PC-9 (cell line): Measurements from ENCODE around the gene BRK1. TPM values are rescaled to one million over a fixed set of nuclear protein-coding genes. Genes with fewer than 3 reads are reported as not detected.

ENCODE experiments used
- BruUV-seq: library from RNA; stranded (reverse); fragments of 400-500 nt; replicated peaks from 2 replicates; lab custom pipeline; 2021; lab: Mats Ljungman, UMichigan
- CTCF ChIA-PET: fragments of 300-600 bp; sonication (Branson Sonifier 250); formaldehyde crosslinking; loops from one replicate; lab custom pipeline; 2022; ENCODE audit warnings: antibody characterized with exemption; lab: Charles Lee
- POLR2A ChIA-PET: fragments of 300-600 bp; sonication (Branson Sonifier 250); formaldehyde crosslinking; loops from one replicate; lab custom pipeline; 2022; ENCODE audit warnings: antibody characterized with exemption; ENCODE audit not compliant: unreplicated experiment; lab: Charles Lee
- DNase-seq, 2 experiments: peaks; one replicate each; pipeline versions ENCODE4 v3.0.0 to v3.0.0-alpha.2; 2015 to 2022; ENCODE audit warnings: mixed read lengths in 1 of 2
- H2AFZ ChIP-seq: fragments of 200-600 bp; sonication (generic); 2 replicates; pipeline ENCODE4 v1.8.1; 2017; ENCODE audit warnings: antibody characterized with exemption
- H3F3A ChIP-seq: fragments of 200-600 bp; sonication (generic); 2 replicates; pipeline ENCODE4 v1.8.1; 2017; ENCODE audit warnings: antibody characterized with exemption, mild to moderate bottlenecking, low read depth; ENCODE audit not compliant: insufficient read depth
- H3K27ac ChIP-seq: fragments of 200-600 bp; sonication (generic); 2 replicates; pipeline ENCODE4 v1.6.1; 2016; ENCODE audit warnings: mixed run types
- H3K27me3 ChIP-seq: fragments of 200-600 bp; sonication (generic); 2 replicates; pipeline ENCODE4 v1.6.1; 2016; ENCODE audit warnings: low read depth, mixed run types; ENCODE audit not compliant: insufficient read depth
- H3K36me3 ChIP-seq: fragments of 200-600 bp; sonication (generic); 2 replicates; pipeline ENCODE4 v1.6.1; 2016; ENCODE audit warnings: low read depth, mixed run types
- H3K4me1 ChIP-seq: fragments of 200-600 bp; sonication (generic); replicated peaks from 2 replicates; pipeline ENCODE4 v1.6.1; 2016; ENCODE audit warnings: mixed run types; ENCODE audit not compliant: insufficient read depth
- H3K4me2 ChIP-seq: fragments of 200-600 bp; sonication (generic); 2 replicates; pipeline ENCODE4 v1.6.1; 2017; ENCODE audit warnings: mixed run types
- H3K4me3 ChIP-seq: fragments of 200-600 bp; sonication (generic); 2 replicates; pipeline ENCODE4 v1.6.1; 2016; ENCODE audit warnings: mixed run types
- H3K79me2 ChIP-seq: fragments of 200-600 bp; sonication (generic); 2 replicates; pipeline ENCODE4 v1.6.1; 2017; ENCODE audit warnings: low read depth, mixed run types
- H3K9me2 ChIP-seq: fragments of 200-600 bp; sonication (generic); 2 replicates; pipeline ENCODE4 v1.8.1; 2017; ENCODE audit warnings: mild to moderate bottlenecking; ENCODE audit not compliant: insufficient read depth
- H3K9me3 ChIP-seq: fragments of 200-600 bp; sonication (generic); 2 replicates; pipeline ENCODE4 v1.8.1; 2016; ENCODE audit warnings: low read depth; ENCODE audit not compliant: insufficient read depth
- H4K20me1 ChIP-seq: fragments of 200-600 bp; sonication (generic); 2 replicates; pipeline ENCODE4 v1.8.1; 2017; ENCODE audit not compliant: insufficient read depth
- EZH2 ChIP-seq: fragments of 200-600 bp; sonication (generic); IDR thresholded peaks from 2 replicates; pipeline ENCODE4 v1.8.0; 2017; ENCODE audit warnings: antibody characterized with exemption, low read depth
- intact Hi-C: fragments of 100-400 bp; cut with micrococcal nuclease; formaldehyde crosslinking; loops from one replicate; pipeline ENCODE4 v1.10.0; 2022; ENCODE audit not compliant: unreplicated experiment
- total RNA-seq: library from RNA; stranded (reverse); gene quantifications from 2 replicates; pipeline ENCODE4 v1.2.3, GENCODE V29; 2021
- TF ChIP-seq, protein P1 (sequence below): fragments of 200-600 bp; sonication (generic); conservative IDR thresholded peaks from 2 replicates; pipeline ENCODE4 v1.6.1; 2017; ENCODE audit warnings: mixed run types, antibody characterized with exemption, mild to moderate bottlenecking, moderate library complexity

BRK1 gene
- total RNA-seq, 1 experiment from 2014 or later = 109 TPM

DNA sequence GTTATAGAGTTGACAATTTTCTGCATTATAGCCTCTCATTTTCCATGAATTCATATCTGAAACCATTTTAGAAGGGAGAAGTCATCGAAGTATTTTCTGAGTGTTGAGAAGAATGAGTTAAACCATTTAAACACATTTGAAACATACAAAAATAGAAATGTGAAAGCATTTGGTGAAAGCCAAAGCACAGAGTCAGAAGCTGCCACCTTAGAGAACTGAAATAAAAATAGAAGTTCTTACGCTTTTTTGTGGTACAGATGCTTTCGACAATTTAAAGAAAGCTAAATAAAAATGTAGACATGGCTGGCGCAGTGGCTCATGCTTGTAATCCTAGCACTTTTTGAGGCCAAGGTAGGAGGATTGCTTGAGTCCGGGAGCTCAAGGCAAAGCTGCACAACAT, 16.4 kb upstream of the BRK1 start:
- intact Hi-C loops = no loop called here
- H3K36me3 ChIP-seq = 0 out of 2 replicates have a peak, but pooled peaks cover 5% of the 10 kb centered on the region
- H3K27me3 ChIP-seq = no peaks in the 10 kb centered on the region
- H3F3A ChIP-seq = no peaks in the 10 kb centered on the region
- POLR2A ChIA-PET = no interaction called here
- no peak overlapping the region for H2AFZ ChIP-seq
- CTCF ChIA-PET = no interaction called here
- H3K9me2 ChIP-seq = no peaks in the 10 kb centered on the region
- TF ChIP-seq, protein P1, sequence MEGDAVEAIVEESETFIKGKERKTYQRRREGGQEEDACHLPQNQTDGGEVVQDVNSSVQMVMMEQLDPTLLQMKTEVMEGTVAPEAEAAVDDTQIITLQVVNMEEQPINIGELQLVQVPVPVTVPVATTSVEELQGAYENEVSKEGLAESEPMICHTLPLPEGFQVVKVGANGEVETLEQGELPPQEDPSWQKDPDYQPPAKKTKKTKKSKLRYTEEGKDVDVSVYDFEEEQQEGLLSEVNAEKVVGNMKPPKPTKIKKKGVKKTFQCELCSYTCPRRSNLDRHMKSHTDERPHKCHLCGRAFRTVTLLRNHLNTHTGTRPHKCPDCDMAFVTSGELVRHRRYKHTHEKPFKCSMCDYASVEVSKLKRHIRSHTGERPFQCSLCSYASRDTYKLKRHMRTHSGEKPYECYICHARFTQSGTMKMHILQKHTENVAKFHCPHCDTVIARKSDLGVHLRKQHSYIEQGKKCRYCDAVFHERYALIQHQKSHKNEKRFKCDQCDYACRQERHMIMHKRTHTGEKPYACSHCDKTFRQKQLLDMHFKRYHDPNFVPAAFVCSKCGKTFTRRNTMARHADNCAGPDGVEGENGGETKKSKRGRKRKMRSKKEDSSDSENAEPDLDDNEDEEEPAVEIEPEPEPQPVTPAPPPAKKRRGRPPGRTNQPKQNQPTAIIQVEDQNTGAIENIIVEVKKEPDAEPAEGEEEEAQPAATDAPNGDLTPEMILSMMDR = no peak
- TF ChIP-seq EZH2 = no peak
- no peaks in the 10 kb centered on the region for H3K4me1 ChIP-seq
- no peak overlapping the region for H3K4me2 ChIP-seq
- H4K20me1 ChIP-seq = no peaks in the 10 kb centered on the region
- no peaks in the 10 kb centered on the region for H3K79me2 ChIP-seq
- no peaks in the 10 kb centered on the region for H3K9me3 ChIP-seq
- no peak overlapping the region for H3K4me3 ChIP-seq
- DNase-seq = no peak
- no peak overlapping the region for H3K27ac ChIP-seq
- BruUV-seq = no TSS peak

DNA sequence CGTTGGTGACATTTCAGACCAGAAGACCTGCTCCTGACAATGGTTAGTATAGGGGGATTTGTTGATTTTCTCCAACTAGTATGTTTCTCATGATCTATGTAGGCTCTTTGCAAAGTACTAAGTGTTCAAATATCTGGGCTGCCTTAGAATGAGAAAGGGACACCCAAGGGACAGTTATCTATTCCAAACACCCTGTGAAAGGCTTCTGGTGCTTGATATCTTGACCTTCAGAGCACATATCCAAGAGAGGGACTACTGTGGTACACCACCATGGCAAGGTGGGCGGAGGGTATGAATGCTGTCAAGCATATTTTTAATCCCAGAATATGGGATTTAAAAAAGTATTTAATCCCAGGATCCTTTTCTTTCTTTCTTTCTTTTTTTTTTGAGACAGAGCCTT, 8.6 kb upstream of the BRK1 start:
- BruUV-seq = no TSS peak

DNA sequence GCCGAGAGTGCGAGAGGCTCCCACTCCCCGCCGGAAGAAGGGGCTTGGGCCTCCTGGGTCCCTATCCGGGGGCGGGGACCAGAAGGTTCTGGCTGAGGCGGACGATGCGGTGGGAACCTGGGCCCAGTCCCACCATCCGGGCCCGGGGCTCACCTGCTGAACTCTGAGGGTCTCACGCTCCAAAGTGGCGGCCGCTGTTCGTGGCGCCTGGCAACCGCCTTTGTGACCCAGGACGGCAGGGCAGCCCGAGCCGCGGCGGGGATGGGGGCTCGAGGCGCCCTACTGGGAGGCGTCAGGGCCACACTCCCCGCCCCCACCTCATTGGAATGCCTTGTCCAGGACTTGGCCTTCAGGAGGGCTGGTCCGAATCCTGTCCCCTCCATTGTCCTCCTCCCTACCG, 7.4 kb upstream of the BRK1 start, which contains the start of gene FANCD2OS:
FANCD2OS (minus strand) TSS at position 165 of the 400 bp plus-strand sequence. CDS start 3,481 bp downstream, outside the sequence.
- Histone ChIP-seq H2AFZ (no peak within 1 kb of the TSS), H3K9me2 (no peaks in the 10 kb centered on the region), H3K4me3 (no peak within 1 kb of the TSS), H3K79me2 (no peaks in the 10 kb centered on the region), H3F3A (no peaks in the 10 kb centered on the region), H3K27me3 (no peaks in the 10 kb centered on the region), H3K4me2 (no peak within 1 kb of the TSS), H3K27ac (no peak within 1 kb of the TSS), H3K4me1 (no peaks in the 10 kb centered on the region), H3K36me3 (no peaks in the 10 kb centered on the region), H3K9me3 (no peaks in the 10 kb centered on the region), H4K20me1 (no peaks in the 10 kb centered on the region)
- BruUV-seq = no TSS peak
- intact Hi-C loops = no loop called here
- TF ChIP-seq, protein P1 = no peak
- no peak for TF ChIP-seq EZH2
- ChIA-PET POLR2A (no interaction called here), CTCF (no interaction called here)
- no peak for DNase-seq

More for the DNA sequence above, 8.6 kb upstream of the BRK1 start:
- no peak overlapping the region for H2AFZ ChIP-seq
- no peaks in the 10 kb centered on the region for H3K9me2 ChIP-seq
- no peak overlapping the region for H3K4me3 ChIP-seq
- no peak for TF ChIP-seq EZH2
- TF ChIP-seq, protein P1 = no peak
- H3K27me3 ChIP-seq = no peaks in the 10 kb centered on the region
- no peaks in the 10 kb centered on the region for H3K36me3 ChIP-seq
- no peaks in the 10 kb centered on the region for H3K4me1 ChIP-seq
- H3F3A ChIP-seq = no peaks in the 10 kb centered on the region
- ChIA-PET POLR2A (no interaction called here), CTCF (no interaction called here)
- no peaks in the 10 kb centered on the region for H3K79me2 ChIP-seq
- H3K27ac ChIP-seq = no peak overlapping the region
- intact Hi-C loops = no loop called here
- no peaks in the 10 kb centered on the region for H4K20me1 ChIP-seq
- no peaks in the 10 kb centered on the region for H3K9me3 ChIP-seq
- DNase-seq = no peak
- no peak overlapping the region for H3K4me2 ChIP-seq
